K562 (cell line): ENCODE data around the gene C4A.

Experiments used
- BACH1 ChIP-seq: fragments of 200-800 bp; sonication (Bioruptor generic); IDR thresholded peaks from 2 replicates; pipeline ENCODE4 v1.6.1; 2016; ENCODE audit warnings: missing genetic modification characterization, missing compliant biosample characterization
- CREB5 ChIP-seq: fragments of 250-450 bp; sonication (Bioruptor Pico); IDR thresholded peaks from 2 replicates; pipeline ENCODE4 v1.5.0; 2020; ENCODE audit warnings: mild to moderate bottlenecking
- PATZ1 ChIP-seq: fragments of 250-450 bp; sonication (Bioruptor Pico); IDR thresholded peaks from 2 replicates; pipeline ENCODE4 v1.5.0; 2020; ENCODE audit warnings: mild to moderate bottlenecking, borderline replicate concordance
- PHF21A ChIP-seq: fragments of 450-650 bp; IDR thresholded peaks from 2 replicates; pipeline ENCODE4 v1.6.1; 2017; ENCODE audit warnings: low read depth, borderline replicate concordance
- RBFOX2 ChIP-seq: fragments of 200-400 bp; formaldehyde crosslinking; IDR thresholded peaks from 2 replicates; pipeline ENCODE4 v1.6.1; 2017; ENCODE audit warnings: low read depth, mild to moderate bottlenecking, low read length, moderate library complexity
- ZBTB17 ChIP-seq: fragments of 450-650 bp; formaldehyde crosslinking; IDR thresholded peaks from 2 replicates; pipeline ENCODE4 v1.4.0; 2020; ENCODE audit warnings: mild to moderate bottlenecking

- TF ChIP-seq BACH1: no peak
- no peak for TF ChIP-seq PATZ1 (CRISPR knock-in tag)
- TF ChIP-seq RBFOX2: peak; percentile 60; the same call in 1 of the 2 replicates
- TF ChIP-seq CREB5: no peak
- no peak for TF ChIP-seq ZBTB17 (CRISPR knock-in tag)
- no peak for TF ChIP-seq PHF21A
Observed at GRCh38 chr6:31968791-31969711, 12.8 kb upstream of the C4A start.
